ENCODE data around the gene SPRR2F.
"Not testable (repeated sequence)": the region's sequence is repeated elsewhere in the genome, so short reads cannot be mapped to it uniquely, and the experiment has no call there.

SPRR2F gene

GRCh38 chr1:153113416-153113815 is at the start of gene SPRR2F:
TSS of gene SPRR2F (minus strand) at chr1:153113516. CDS start at chr1:153112733, 783 bp downstream.
- DNase-seq = no peak

- no peak for DNase-seq
These were observed 42.2 kb upstream of the SPRR2F start for GRCh38 chr1:153155541-153155940.

- DNase-seq = no peak
These were observed 39.2 kb upstream of the SPRR2F start for GRCh38 chr1:153152481-153152880.

GRCh38 chr1:153150846-153151245 is 37.5 kb upstream of the SPRR2F start, which contains the start of gene SPRR2G:
TSS of gene SPRR2G (minus strand) at chr1:153150890. CDS start at chr1:153150110, 780 bp downstream.
- no peak for DNase-seq

- DNase-seq = no peak
These were observed 28.1 kb upstream of the SPRR2F start for GRCh38 chr1:153141377-153141776.

GRCh38 chr1:153140484-153140883 is 27.2 kb upstream of the SPRR2F start:
- no peak for DNase-seq

- no peak for DNase-seq
These were observed 20.4 kb upstream of the SPRR2F start for GRCh38 chr1:153133743-153134142.

GRCh38 chr1:153133267-153133666 is 20.0 kb upstream of the SPRR2F start:
- no peak for DNase-seq

- not testable (repeated sequence) for DNase-seq
These were observed 15.4 kb upstream of the SPRR2F start for GRCh38 chr1:153128688-153129087.

- DNase-seq = no peak
These were observed 14.0 kb upstream of the SPRR2F start for GRCh38 chr1:153127296-153127695.

GRCh38 chr1:153125536-153125935 is 12.2 kb upstream of the SPRR2F start:
- DNase-seq = no peak

- DNase-seq = not testable (repeated sequence)
These were observed 10.5 kb upstream of the SPRR2F start for GRCh38 chr1:153123793-153124192.

- peak; percentile 65 for DNase-seq
These were observed 9.6 kb upstream of the SPRR2F start for GRCh38 chr1:153122831-153123421.

GRCh38 chr1:153120945-153121344 is 7.6 kb upstream of the SPRR2F start:
- no peak for DNase-seq

- no peak for DNase-seq
These were observed 6.2 kb upstream of the SPRR2F start for GRCh38 chr1:153119491-153119971.

GRCh38 chr1:153115264-153115663 is 1.9 kb upstream of the SPRR2F start:
- DNase-seq = not testable (repeated sequence)

- not testable (repeated sequence) for DNase-seq
These were observed 862 bp downstream of the SPRR2F start for GRCh38 chr1:153112454-153112853.

GRCh38 chr1:153100245-153100644 is 13.1 kb downstream of the SPRR2F start:
- DNase-seq = no peak

GRCh38 chr1:153099461-153100045 is 13.8 kb downstream of the SPRR2F start:
- no peak for DNase-seq

GRCh38 chr1:153095764-153096163 is 17.6 kb downstream of the SPRR2F start:
- DNase-seq = no peak

GRCh38 chr1:153094426-153094825 is 18.9 kb downstream of the SPRR2F start, which contains the start of gene SPRR2E:
TSS of gene SPRR2E (minus strand) at chr1:153094526. CDS start at chr1:153093751, 775 bp downstream.
- no peak for DNase-seq

GRCh38 chr1:153087652-153088051 is 25.7 kb downstream of the SPRR2F start:
- DNase-seq = no peak

GRCh38 chr1:153081736-153082135 is 31.6 kb downstream of the SPRR2F start:
- no peak for DNase-seq
